ENCODE data around the gene SHANK2. TPM values are rescaled to one million over a fixed set of nuclear protein-coding genes. Genes with fewer than 3 reads are reported as not detected.

SHANK2 gene
- total and polyA plus RNA-seq, 10 of the 15 experiments (the other 5 are each of a cell fraction or from before 2014, with no cell fraction given) = 0.01 to 0.31 (median 0.10) TPM; not detected in 5

DNA sequence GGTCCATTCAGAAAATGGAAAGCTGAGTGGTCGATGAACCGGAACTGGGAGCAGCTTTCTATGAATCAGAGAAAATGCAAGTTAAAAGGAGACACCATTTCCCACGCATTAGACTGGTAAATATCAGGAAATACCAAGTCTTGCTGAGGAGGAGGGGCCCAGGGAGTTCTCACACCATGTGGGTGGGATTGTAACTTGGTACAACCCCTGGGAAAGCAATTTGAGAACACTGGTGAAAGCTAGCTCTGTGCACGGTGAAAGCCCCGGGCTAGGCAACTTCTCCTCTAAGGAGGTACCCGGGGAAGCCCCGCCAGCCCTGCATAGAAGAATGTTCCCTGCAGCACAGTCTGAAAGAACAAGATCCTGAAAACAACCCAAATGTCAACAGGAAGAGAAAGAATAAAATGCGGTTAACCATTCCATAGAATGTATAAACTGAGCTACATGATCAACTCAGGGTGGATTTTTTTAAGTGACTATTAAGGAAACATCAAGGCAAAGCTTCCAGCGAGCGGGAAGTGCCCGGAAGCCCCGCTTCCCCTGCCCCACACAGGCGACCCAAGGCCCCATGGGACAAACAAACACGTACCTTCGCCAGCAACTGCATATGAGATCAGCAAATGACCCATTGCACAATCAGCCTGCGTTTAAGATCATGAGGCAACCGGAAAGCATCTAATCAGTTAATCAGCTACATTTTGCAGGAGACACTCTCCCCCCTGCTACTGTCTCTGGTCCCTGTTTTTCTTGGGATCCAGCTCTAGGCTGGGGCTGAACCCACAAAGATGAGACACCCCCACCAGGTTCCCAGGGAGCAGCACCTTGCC, 11.3 kb downstream of the SHANK2 start (continued):
- TF ChIP-seq REST (IDR thresholded peaks at IDR 0.05; ENCODE audit: low read depth, low read length) (no peak), NR2C2 (IDR thresholded peaks at IDR 0.05; ENCODE audit: borderline replicate concordance, control insufficient read depth, insufficient read length, low read depth) (no peak), POLR2AphosphoS5 (IDR thresholded peaks at IDR 0.05; ENCODE audit: low read length) (no peak), CHD2 (IDR thresholded peaks at IDR 0.05; ENCODE audit: borderline replicate concordance, low read depth, low read length) (no peak), HDAC6 (IDR thresholded peaks at IDR 0.05; ENCODE audit: unreplicated experiment) (no peak), NR2F1 (conservative IDR thresholded peaks at IDR 0.05) (no peak), NFYA (IDR thresholded peaks at IDR 0.05; ENCODE audit: borderline replicate concordance, low read depth, low read length) (no peak), FOXK2 (IDR thresholded peaks at IDR 0.05) (peak; percentile 42; the same call in 1 of the 2 replicates), CEBPB (IDR thresholded peaks at IDR 0.05; ENCODE audit: borderline replicate concordance in 1 of 2, low read depth in 2 of 2, low read length in 2 of 2) (no peak), HCFC1 (IDR thresholded peaks at IDR 0.05; ENCODE audit: low read length) (no peak), GABPA (IDR thresholded peaks at IDR 0.05; ENCODE audit: low read depth) (no peak), MEF2B (IDR thresholded peaks at IDR 0.05; ENCODE audit: partially characterized antibody, poor library complexity, severe bottlenecking) (peak; percentile 51), YBX1 (IDR thresholded peaks at IDR 0.05) (no peak)
- TF ChIP-seq, protein P1, sequence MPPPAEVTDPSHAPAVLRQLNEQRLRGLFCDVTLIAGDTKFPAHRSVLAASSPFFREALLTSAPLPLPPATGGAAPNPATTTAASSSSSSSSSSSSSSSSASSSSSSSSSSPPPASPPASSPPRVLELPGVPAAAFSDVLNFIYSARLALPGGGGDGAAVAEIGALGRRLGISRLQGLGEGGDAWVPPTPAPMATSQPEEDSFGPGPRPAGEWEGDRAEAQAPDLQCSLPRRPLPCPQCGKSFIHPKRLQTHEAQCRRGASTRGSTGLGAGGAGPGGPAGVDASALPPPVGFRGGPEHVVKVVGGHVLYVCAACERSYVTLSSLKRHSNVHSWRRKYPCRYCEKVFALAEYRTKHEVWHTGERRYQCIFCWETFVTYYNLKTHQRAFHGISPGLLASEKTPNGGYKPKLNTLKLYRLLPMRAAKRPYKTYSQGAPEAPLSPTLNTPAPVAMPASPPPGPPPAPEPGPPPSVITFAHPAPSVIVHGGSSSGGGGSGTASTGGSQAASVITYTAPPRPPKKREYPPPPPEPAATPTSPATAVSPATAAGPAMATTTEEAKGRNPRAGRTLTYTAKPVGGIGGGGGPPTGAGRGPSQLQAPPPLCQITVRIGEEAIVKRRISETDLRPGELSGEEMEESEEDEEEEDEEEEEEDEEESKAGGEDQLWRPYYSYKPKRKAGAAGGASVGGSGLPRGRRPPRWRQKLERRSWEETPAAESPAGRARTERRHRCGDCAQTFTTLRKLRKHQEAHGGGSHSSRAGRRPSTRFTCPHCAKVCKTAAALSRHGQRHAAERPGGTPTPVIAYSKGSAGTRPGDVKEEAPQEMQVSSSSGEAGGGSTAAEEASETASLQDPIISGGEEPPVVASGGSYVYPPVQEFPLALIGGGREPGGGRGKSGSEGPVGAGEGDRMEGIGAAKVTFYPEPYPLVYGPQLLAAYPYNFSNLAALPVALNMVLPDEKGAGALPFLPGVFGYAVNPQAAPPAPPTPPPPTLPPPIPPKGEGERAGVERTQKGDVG (CRISPR knock-in tag; IDR thresholded peaks at IDR 0.05) = no peak
- TF ChIP-seq, protein P2, sequence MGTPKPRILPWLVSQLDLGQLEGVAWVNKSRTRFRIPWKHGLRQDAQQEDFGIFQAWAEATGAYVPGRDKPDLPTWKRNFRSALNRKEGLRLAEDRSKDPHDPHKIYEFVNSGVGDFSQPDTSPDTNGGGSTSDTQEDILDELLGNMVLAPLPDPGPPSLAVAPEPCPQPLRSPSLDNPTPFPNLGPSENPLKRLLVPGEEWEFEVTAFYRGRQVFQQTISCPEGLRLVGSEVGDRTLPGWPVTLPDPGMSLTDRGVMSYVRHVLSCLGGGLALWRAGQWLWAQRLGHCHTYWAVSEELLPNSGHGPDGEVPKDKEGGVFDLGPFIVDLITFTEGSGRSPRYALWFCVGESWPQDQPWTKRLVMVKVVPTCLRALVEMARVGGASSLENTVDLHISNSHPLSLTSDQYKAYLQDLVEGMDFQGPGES (IDR thresholded peaks at IDR 0.05) = no peak

Data from GM12878 (cell line).